Loucy (cell line): ENCODE results near the gene ABCC8.

ENCODE experiments used
- EZH2phosphoT487 ChIP-seq: fragments of 200-600 bp; IDR thresholded peaks from 2 replicates; pipeline ENCODE4 v1.6.1; 2018; ENCODE audit warnings: antibody characterized with exemption, mild to moderate bottlenecking, moderate library complexity, borderline replicate concordance
- TF ChIP-seq, protein P1 (sequence below): fragments of 200-600 bp; sonication (generic); conservative IDR thresholded peaks from 2 replicates; pipeline ENCODE4 v1.5.1; 2014; ENCODE audit warnings: mild to moderate bottlenecking, antibody characterized with exemption, low read length

DNA sequence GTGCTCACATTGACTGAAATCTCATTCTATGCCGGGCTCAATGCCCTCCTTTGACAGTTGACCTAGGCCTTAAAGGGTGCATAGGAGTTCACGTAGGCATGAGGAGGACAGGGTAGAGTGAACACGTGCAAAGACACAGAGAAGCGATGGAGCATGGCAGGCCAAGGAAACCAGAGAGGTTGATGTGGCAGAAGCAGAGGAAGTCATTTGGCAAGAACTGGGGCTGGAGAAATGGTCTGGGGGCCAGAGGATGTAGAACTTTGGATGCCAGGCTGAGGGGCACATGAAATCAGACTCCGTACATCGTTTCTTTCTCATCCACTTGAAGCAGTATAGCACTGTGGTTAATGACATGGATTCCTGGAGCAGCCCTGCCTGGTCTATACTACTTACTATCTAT, 13.6 kb upstream of the ABCC8 start:
- TF ChIP-seq EZH2phosphoT487, result no peak
- TF ChIP-seq, protein P1, sequence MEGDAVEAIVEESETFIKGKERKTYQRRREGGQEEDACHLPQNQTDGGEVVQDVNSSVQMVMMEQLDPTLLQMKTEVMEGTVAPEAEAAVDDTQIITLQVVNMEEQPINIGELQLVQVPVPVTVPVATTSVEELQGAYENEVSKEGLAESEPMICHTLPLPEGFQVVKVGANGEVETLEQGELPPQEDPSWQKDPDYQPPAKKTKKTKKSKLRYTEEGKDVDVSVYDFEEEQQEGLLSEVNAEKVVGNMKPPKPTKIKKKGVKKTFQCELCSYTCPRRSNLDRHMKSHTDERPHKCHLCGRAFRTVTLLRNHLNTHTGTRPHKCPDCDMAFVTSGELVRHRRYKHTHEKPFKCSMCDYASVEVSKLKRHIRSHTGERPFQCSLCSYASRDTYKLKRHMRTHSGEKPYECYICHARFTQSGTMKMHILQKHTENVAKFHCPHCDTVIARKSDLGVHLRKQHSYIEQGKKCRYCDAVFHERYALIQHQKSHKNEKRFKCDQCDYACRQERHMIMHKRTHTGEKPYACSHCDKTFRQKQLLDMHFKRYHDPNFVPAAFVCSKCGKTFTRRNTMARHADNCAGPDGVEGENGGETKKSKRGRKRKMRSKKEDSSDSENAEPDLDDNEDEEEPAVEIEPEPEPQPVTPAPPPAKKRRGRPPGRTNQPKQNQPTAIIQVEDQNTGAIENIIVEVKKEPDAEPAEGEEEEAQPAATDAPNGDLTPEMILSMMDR, result no peak
